ENCODE data around the gene RHBDF2.

The RHBDF2 gene

GRCh38 chr17:76501018-76501826, at the start of gene RHBDF2:
Gene RHBDF2 (minus strand): TSS chr17:76501423. CDS start chr17:76481524, 19,899 bp downstream.
- DNase-seq = peak; percentile 95 to 96

- DNase-seq = no peak
Observed at GRCh38 chr17:76549539-76549938, 48.3 kb upstream of the RHBDF2 start.

- DNase-seq = no peak
Observed at GRCh38 chr17:76549215-76549518, 47.9 kb upstream of the RHBDF2 start.

GRCh38 chr17:76548378-76549214, 47.4 kb upstream of the RHBDF2 start:
- no peak for DNase-seq

- DNase-seq = no peak
Observed at GRCh38 chr17:76547642-76548202, 46.5 kb upstream of the RHBDF2 start.

- peak; percentile 72 to 73 for DNase-seq
Observed at GRCh38 chr17:76547183-76547641, 46.0 kb upstream of the RHBDF2 start.

GRCh38 chr17:76546556-76547182, 45.4 kb upstream of the RHBDF2 start:
- DNase-seq = no peak

- DNase-seq = no peak
Observed at GRCh38 chr17:76545918-76546555, 44.8 kb upstream of the RHBDF2 start.

- no peak for DNase-seq
Observed at GRCh38 chr17:76544546-76545365, 43.5 kb upstream of the RHBDF2 start.

GRCh38 chr17:76543826-76544545, 42.8 kb upstream of the RHBDF2 start:
- DNase-seq = no peak

GRCh38 chr17:76543482-76543825, 42.2 kb upstream of the RHBDF2 start:
- no peak for DNase-seq

GRCh38 chr17:76542984-76543383, 41.8 kb upstream of the RHBDF2 start:
- DNase-seq = no peak

GRCh38 chr17:76542566-76542971, 41.3 kb upstream of the RHBDF2 start:
- DNase-seq = no peak

GRCh38 chr17:76541739-76542454, 40.7 kb upstream of the RHBDF2 start:
- DNase-seq = no peak

- peak; percentile 15 to 68 for DNase-seq
Observed at GRCh38 chr17:76540381-76541300, 39.4 kb upstream of the RHBDF2 start.

GRCh38 chr17:76539631-76540271, 38.5 kb upstream of the RHBDF2 start, which contains the start of gene PRCD:
Gene PRCD (plus strand): TSS chr17:76540044. CDS start chr17:76540142, 98 bp downstream.
- no peak for DNase-seq

GRCh38 chr17:76538941-76539570, 37.8 kb upstream of the RHBDF2 start:
- no peak for DNase-seq

GRCh38 chr17:76538281-76538931, 37.2 kb upstream of the RHBDF2 start:
- DNase-seq = no peak

Measured in CD4-positive, alpha-beta T cell treated with Interleukin-4 for 1 hour (primary cell).